CD4-positive, alpha-beta T cell (primary cell): ENCODE results near the gene ZNF280D. TPM values are rescaled to one million over a fixed set of nuclear protein-coding genes. Genes with fewer than 3 reads are reported as not detected.

ENCODE experiments used
- ATAC-seq: fragments of 200-7000 bp; cut with Tn5 transposase; one replicate; pipeline ENCODE4 v1.10.0; 2022; ENCODE audit warnings: mild to moderate bottlenecking; ENCODE audit not compliant: poor library complexity
- CTCF ChIA-PET: fragments of 350-600 bp; sonication (Branson Sonifier 250); formaldehyde crosslinking; loops from one replicate; lab custom pipeline; 2021; ENCODE audit warnings: antibody characterized with exemption, inconsistent platforms; lab: Charles Lee
- POLR2A ChIA-PET: fragments of 350-600 bp; sonication (Branson Sonifier 250); formaldehyde crosslinking; loops from one replicate; lab custom pipeline; 2021; ENCODE audit warnings: antibody characterized with exemption, inconsistent platforms; lab: Charles Lee
- DNase-seq, 14 experiments: peaks; one replicate each; pipeline ENCODE4 v3.0.0-alpha.2; 2013 to 2020; ENCODE audit warnings: mixed read lengths in 2 of 14
- H3K27ac ChIP-seq, 2 donors: one replicate each; pipeline versions ENCODE4 v1.5.1 to v1.7.0; 2013; ENCODE audit warnings: low read length in 2 of 2, low read depth in 1 of 2, mild to moderate bottlenecking in 1 of 2
- H3K27me3 ChIP-seq, 2 experiments: 1 replicate in 1 of 2; 2 replicates in 1 of 2; pipeline versions ENCODE4 v1.6.1 to v1.7.0; 2013; ENCODE audit warnings: low read length in 2 of 2, control low read depth in 1 of 2, mild to moderate bottlenecking in 1 of 2, moderate library complexity in 1 of 2; ENCODE audit not compliant: insufficient read depth in 2 of 2, control insufficient read depth in 1 of 2
- H3K36me3 ChIP-seq: one replicate; pipeline ENCODE4 v1.6.1; 2013; ENCODE audit warnings: low read length, control low read depth; ENCODE audit not compliant: insufficient read depth
- H3K4me1 ChIP-seq: one replicate; pipeline ENCODE4 v1.6.1; 2013; ENCODE audit warnings: low read length, control low read depth; ENCODE audit not compliant: insufficient read depth
- H3K4me3 ChIP-seq: one replicate; pipeline ENCODE4 v1.5.1; 2013; ENCODE audit warnings: mild to moderate bottlenecking, low read length, moderate library complexity
- H3K9me3 ChIP-seq, 2 experiments: 1 replicate in 1 of 2; 2 replicates in 1 of 2; pipeline versions ENCODE4 v1.6.1 to v1.7.0; 2013; ENCODE audit warnings: low read length in 2 of 2, mild to moderate bottlenecking in 2 of 2, control low read depth in 1 of 2, moderate library complexity in 1 of 2; ENCODE audit not compliant: control insufficient read depth in 1 of 2, insufficient read depth in 1 of 2
- H3K27ac Mint-ChIP-seq: one replicate; pipeline ENCODE4 v1.8.0; 2020; ENCODE audit warnings: mixed read lengths
- H3K27me3 Mint-ChIP-seq: one replicate; pipeline ENCODE4 v1.8.0; 2021; ENCODE audit warnings: mixed read lengths
- H3K36me3 Mint-ChIP-seq: one replicate; pipeline ENCODE4 v1.8.0; 2021; ENCODE audit warnings: low read depth, mixed read lengths
- H3K4me1 Mint-ChIP-seq: one replicate; pipeline ENCODE4 v1.8.0; 2021; ENCODE audit warnings: low read depth, mixed read lengths
- H3K4me3 Mint-ChIP-seq: one replicate; pipeline ENCODE4 v1.8.0; 2020; ENCODE audit warnings: mild to moderate bottlenecking, mixed read lengths
- H3K9me3 Mint-ChIP-seq: one replicate; pipeline ENCODE4 v1.8.0; 2020; ENCODE audit warnings: mixed read lengths
- CTCF ChIP-seq: fragments of 200-600 bp; IDR thresholded peaks from one replicate; pipeline ENCODE4 v1.8.0; 2022; ENCODE audit warnings: antibody characterized with exemption, mild to moderate bottlenecking
- intact Hi-C, 2 experiments: fragments of 100-400 bp; cut with DNase I in 1 of 2; cut with micrococcal nuclease in 1 of 2; formaldehyde crosslinking; loops; one replicate each; pipeline versions ENCODE4 v1.15.1 to v1.9.0; 2023 to 2025; cut with DNase I, micrococcal nuclease
- total RNA-seq, 174 experiments: library from RNA in 2 of 174; stranded (reverse) in 2 of 174; gene quantifications; one replicate each; pipeline ENCODE4 v1.2.3 and lab custom pipeline; 2021 to 2026

The ZNF280D gene
- total RNA-seq, 2 experiments from 2014 or later: 27.2 to 30.3 TPM

GRCh38 chr15:56759450-56759845 lies 26.1 kb upstream of the ZNF280D start:
- H3K27ac Mint-ChIP-seq: no peak overlapping the region
- peaks cover 0 to 6% of the 10 kb centered on the region in 2 experiments for H3K27me3 ChIP-seq
- H3K9me3 ChIP-seq: no peaks in the 10 kb centered on the region
- no peak overlapping the region for H3K4me3 Mint-ChIP-seq
- TF ChIP-seq CTCF: no peak
- ATAC-seq (no peak), DNase-seq (no peak)
- no peak overlapping the region for H3K4me3 ChIP-seq
- no peaks in the 10 kb centered on the region for H3K9me3 Mint-ChIP-seq
- H3K27me3 Mint-ChIP-seq: no peaks in the 10 kb centered on the region
- no peak overlapping the region for H3K27ac ChIP-seq
- no peaks in the 10 kb centered on the region for H3K36me3 Mint-ChIP-seq
- H3K4me1 ChIP-seq: no peaks in the 10 kb centered on the region
- H3K4me1 Mint-ChIP-seq: no peaks in the 10 kb centered on the region
- intact Hi-C loops: no loop called here
- POLR2A ChIA-PET: no interaction called here
- CTCF ChIA-PET: no interaction called here
- no peaks in the 10 kb centered on the region for H3K36me3 ChIP-seq

GRCh38 chr15:56758770-56759449 lies 25.6 kb upstream of the ZNF280D start:
- ChIA-PET CTCF (no interaction called here), POLR2A (no interaction called here)
- Histone ChIP-seq H3K36me3 (no peaks in the 10 kb centered on the region), H3K27ac (no peak overlapping the region), H3K27me3 (peaks cover 0 to 6% of the 10 kb centered on the region in 2 experiments), H3K4me1 (no peaks in the 10 kb centered on the region), H3K9me3 (no peaks in the 10 kb centered on the region), H3K4me3 (no peak overlapping the region)
- TF ChIP-seq CTCF: no peak
- Mint-ChIP-seq H3K27ac (no peak overlapping the region), H3K9me3 (no peaks in the 10 kb centered on the region), H3K4me1 (no peaks in the 10 kb centered on the region), H3K27me3 (no peaks in the 10 kb centered on the region), H3K36me3 (no peaks in the 10 kb centered on the region), H3K4me3 (no peak overlapping the region)
- ATAC-seq: no peak
- intact Hi-C loops: no loop called here
- DNase-seq: no peak

DNA sequence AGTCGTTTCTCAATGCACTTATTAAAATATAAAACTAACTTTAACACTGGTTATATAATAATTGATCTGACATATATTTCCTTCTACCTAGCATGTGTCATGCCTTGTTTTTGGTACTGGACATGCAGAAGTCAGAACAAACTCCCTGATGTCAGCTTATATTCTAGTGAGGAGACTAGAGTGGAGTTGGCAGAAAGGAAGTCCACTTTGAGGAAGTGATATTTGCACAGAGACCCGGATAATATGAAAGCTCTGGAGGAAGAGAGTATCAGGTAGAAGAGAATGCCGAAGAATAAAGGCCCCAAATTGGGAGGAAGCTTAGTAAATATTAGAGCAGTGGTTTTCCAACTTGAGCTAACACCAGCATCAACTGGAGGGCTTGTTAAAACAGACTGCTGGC lies 24.6 kb upstream of the ZNF280D start:
- H3K27ac Mint-ChIP-seq: no peak overlapping the region
- intact Hi-C loops: no loop called here
- Histone ChIP-seq H3K9me3 (no peaks in the 10 kb centered on the region), H3K27ac (no peak overlapping the region), H3K27me3 (peaks cover 0 to 6% of the 10 kb centered on the region in 2 experiments), H3K4me1 (no peaks in the 10 kb centered on the region), H3K4me3 (no peak overlapping the region), H3K36me3 (no peaks in the 10 kb centered on the region)
- H3K4me3 Mint-ChIP-seq: no peak overlapping the region
- no peaks in the 10 kb centered on the region for H3K36me3 Mint-ChIP-seq
- DNase-seq: no peak
- no peaks in the 10 kb centered on the region for H3K4me1 Mint-ChIP-seq
- ChIA-PET POLR2A (no interaction called here), CTCF (no interaction called here)
- H3K27me3 Mint-ChIP-seq: no peaks in the 10 kb centered on the region
- no peak for TF ChIP-seq CTCF
- no peak for ATAC-seq
- no peaks in the 10 kb centered on the region for H3K9me3 Mint-ChIP-seq
